Omental fat pad (tissue), 4 donors: Measurements from ENCODE around the gene COPE. TPM values are rescaled to one million over a fixed set of nuclear protein-coding genes. Genes with fewer than 3 reads are reported as not detected.

Experiments
- ATAC-seq: fragments of 150-250 bp; one replicate; pipeline ENCODE4 v1.9.1; 2016; ENCODE audit warnings: mild to moderate bottlenecking, moderate library complexity; ENCODE audit not compliant: low FRiP score
- DNase-seq: peaks from one replicate; pipeline ENCODE4 v3.0.0-alpha.2; 2019; ENCODE audit warnings: low spot score
- CTCF ChIP-seq, 3 donors: fragments of 450-650 bp; IDR thresholded peaks; one replicate each; pipeline ENCODE4 v1.5.1; 2016 to 2017; ENCODE audit warnings: antibody characterized with exemption in 3 of 3, mild to moderate bottlenecking in 3 of 3, moderate library complexity in 2 of 3
- total RNA-seq, 4 donors: library from RNA; depleted of rRNA; stranded (reverse); fragments of >200 nt; gene quantifications; one replicate each; pipeline ENCODE4 v1.1.0, GENCODE V29; 2016

COPE gene
- total RNA-seq, 4 donors from 2014 or later: 158 to 202 (median 169) TPM

DNA sequence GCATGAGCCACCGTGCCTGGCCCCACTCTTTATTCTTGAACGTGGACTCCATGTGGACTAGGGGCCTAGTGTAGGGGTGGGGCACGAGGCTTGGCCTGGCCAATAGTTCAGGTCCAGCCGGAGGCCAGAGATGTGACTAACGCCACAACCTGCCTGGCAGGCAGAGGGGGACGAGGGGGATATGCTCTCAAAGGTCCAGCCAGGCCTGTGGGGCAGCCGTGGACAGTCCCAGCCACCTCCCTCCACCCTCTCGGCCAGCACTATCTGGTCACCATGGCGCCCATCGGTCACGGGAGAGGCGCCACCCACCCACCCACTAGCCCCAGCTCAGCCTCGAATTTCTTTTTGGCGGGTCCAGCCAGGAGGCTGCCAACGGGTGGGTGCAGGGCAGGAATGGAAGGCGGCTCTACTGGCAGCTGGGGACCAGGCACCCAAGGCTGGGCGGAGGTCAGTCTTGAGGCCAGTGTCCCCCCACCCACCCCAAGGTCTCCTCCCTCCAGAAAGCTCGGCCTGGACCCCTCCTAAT, 21.0 kb downstream of the COPE start:
- no peak for ATAC-seq
- TF ChIP-seq CTCF (IDR thresholded peaks at IDR 0.05): no peak
- no peak for DNase-seq

DNA sequence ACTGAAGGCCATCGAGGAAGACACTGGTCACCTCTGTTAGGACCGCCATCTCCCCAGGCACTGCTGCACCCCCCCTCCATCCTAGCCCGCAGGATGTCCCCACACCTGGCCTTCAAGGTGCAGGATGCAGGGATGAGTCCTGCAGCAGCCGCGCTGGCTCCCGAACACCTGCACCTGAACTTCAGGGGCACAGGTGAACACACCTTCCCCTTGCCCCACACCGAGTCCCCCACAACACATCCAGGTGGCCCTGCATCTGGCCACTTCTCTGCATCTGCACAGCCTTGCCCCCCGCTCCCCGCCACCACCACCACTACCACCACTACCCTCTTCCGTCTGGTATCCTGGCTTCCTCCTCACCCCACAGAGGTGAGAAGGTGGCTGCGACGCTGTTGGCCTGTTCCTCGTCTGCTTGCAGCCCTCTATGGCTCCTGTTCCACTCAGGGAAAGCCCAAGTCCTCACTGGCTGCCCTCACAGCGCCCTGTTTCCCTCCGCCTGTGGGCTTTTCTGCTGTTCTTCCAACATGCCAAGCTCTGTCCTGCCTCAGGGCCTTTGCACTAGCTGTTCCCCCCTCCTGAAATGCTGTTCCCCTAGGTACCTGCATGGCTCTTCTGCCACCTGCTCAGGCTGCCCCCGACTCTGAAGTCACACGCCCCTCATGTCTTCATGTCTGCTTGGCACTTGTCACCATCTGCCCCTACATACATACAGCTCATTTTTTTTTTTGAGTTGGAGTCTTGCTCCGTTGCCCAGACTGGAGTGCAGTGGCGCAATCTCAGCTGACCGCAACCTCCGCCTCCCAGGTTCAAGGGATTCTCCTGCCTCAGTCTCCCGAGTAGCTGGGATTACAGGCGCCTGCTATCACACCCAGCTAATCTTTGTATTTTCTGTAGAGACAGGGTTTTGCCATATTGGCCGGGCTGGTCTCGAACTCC, 21.8 kb downstream of the COPE start:
- ATAC-seq (no peak), DNase-seq (no peak)
- TF ChIP-seq CTCF (IDR thresholded peaks at IDR 0.05): no peak

- DNase-seq: no peak
- no peak for ATAC-seq
- no peak for TF ChIP-seq CTCF (IDR thresholded peaks at IDR 0.05)
Observed at GRCh38 chr19:18896421-18896841, 22.8 kb downstream of the COPE start.

DNA sequence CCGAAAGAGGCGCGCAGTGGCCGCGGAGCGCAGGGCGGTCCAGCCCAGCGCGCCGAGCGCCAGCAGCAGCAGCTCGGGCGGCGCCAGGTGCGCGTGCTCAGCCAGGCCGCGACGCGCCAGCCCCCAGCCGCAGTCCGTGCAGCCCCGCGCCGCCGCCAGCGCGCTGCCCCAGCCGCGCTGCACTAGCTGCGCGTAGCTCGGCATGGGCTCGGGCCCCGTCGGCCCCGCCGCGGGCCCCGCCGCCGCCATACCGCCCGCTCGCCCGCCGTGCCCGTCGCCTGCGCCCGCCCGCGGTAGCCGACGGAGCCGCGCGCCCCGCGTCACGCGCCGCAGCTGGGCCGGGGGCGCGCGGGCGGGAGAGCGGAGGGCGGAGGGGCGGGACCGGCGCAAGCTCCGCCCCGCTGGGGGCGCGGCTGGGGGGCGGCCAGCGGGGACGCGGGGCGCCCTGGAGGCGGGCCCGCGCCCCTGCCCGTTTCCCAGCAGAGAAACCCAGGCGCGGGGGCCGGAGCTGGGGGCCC, 23.3 kb downstream of the COPE start, which contains the start of gene CERS1:
CERS1 (minus strand) TSS at position 335 of the 518 bp plus-strand sequence; CDS start at position 249, 86 bp downstream.
- ATAC-seq: no peak
- no peak for TF ChIP-seq CTCF (IDR thresholded peaks at IDR 0.05)
- DNase-seq: no peak

DNA sequence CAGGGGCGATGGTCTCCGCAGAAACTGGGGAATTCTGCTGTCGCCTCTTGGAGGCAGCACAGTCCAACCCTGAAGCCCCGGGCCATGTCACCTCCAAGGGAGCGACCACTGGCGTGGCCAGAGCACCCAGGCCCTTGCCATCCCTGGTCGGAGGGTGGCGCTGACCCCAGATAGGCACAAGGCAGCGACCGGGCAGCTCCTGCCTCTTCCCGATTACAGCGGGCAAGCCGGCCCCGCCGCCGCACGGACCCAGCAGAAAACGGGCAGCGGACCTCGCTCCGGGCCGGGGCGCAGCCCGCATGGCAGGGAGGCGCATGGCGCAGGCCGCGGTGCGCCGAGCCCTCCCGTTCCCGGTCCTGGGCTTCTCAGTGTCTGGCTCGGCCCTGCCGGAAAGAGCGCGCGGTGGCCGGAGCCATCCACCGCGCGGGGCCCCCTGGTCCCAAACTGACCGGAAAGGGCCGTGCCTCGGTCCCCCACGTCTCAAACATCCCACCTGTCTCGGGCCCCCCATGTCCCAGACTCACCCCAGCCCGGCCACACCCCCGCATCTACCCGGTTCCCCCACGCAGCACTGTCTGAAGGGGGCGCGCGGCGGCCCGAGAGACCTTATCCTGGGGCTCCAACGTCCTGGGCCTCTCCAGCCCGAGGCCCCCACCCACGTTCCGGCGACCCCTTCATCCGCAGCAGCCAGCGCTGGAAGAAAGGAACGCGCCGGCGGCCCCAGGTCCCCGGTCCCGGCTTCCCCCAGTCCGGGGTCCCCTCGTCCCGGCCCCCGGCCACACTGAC, 24.0 kb downstream of the COPE start:
- TF ChIP-seq CTCF (IDR thresholded peaks at IDR 0.05): no peak
- no peak for DNase-seq
- ATAC-seq: no peak

- TF ChIP-seq CTCF (IDR thresholded peaks at IDR 0.05): no peak
- ATAC-seq: no peak
- DNase-seq: no peak
Observed at GRCh38 chr19:18894254-18895037, 24.7 kb downstream of the COPE start.
